ENCODE data around the gene C17orf114.

GRCh38 chr17:4811471-4811870 is 9.3 kb upstream of the C17orf114 start:
- no peak for TF ChIP-seq CTCF (IDR thresholded peaks at IDR 0.05; ENCODE audit: insufficient read depth, low read depth, low read length)
- TF ChIP-seq EZH2 (IDR thresholded peaks at IDR 0.05; ENCODE audit: insufficient read depth, low read length): no peak

All from astrocyte (in vitro differentiated cells and primary cell).